ENCODE results near the gene GPR3.

- no peak for TF ChIP-seq EP300 (IDR thresholded peaks at IDR 0.05)
- TF ChIP-seq, protein P1, sequence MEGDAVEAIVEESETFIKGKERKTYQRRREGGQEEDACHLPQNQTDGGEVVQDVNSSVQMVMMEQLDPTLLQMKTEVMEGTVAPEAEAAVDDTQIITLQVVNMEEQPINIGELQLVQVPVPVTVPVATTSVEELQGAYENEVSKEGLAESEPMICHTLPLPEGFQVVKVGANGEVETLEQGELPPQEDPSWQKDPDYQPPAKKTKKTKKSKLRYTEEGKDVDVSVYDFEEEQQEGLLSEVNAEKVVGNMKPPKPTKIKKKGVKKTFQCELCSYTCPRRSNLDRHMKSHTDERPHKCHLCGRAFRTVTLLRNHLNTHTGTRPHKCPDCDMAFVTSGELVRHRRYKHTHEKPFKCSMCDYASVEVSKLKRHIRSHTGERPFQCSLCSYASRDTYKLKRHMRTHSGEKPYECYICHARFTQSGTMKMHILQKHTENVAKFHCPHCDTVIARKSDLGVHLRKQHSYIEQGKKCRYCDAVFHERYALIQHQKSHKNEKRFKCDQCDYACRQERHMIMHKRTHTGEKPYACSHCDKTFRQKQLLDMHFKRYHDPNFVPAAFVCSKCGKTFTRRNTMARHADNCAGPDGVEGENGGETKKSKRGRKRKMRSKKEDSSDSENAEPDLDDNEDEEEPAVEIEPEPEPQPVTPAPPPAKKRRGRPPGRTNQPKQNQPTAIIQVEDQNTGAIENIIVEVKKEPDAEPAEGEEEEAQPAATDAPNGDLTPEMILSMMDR (IDR thresholded peaks at IDR 0.05) = no peak
- TF ChIP-seq POLR2A (IDR thresholded peaks at IDR 0.05; ENCODE audit: low read depth) = no peak
- TF ChIP-seq POLR2AphosphoS5 (IDR thresholded peaks at IDR 0.05) = no peak
These were observed 48.8 kb upstream of the GPR3 start for GRCh38 chr1:27343639-27344025.

Measured in esophagus muscularis mucosa (tissue), 4 donors.